Measurements from ENCODE around the gene GUCY1A1. TPM values are rescaled to one million over a fixed set of nuclear protein-coding genes. Genes with fewer than 3 reads are reported as not detected.
A peak's percentile ranks its signal among the peaks of the same experiment; 100 is the strongest.

The GUCY1A1 gene
- total and polyA plus RNA-seq, 2 donors (not counting 1 experiment from before 2014, with no cell fraction given), result 8.1 to 10.7 TPM

DNA sequence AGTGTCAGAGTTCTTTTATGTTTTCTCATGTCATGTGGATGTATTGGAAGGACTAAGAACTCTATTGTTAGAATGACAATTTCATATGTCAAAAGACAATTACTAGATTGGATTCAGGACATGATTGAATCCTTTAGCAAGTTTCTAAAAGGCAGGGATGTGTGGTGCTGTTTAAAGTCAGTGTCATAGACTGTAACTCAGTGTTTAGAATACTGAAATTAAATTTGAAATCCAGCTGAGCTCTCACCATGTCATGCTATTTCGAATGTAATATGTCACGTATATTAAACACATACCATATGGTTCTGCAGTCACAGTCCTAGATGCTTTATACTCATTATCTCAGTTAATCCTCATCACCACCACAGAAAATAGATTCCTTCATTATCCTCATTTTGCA lies 100.0 kb downstream of the GUCY1A1 start:
- H3K27me3 ChIP-seq (ENCODE audit: control insufficient read depth, insufficient read depth, low read length), result no peaks in the 10 kb centered on the region
- TF ChIP-seq, protein P1, sequence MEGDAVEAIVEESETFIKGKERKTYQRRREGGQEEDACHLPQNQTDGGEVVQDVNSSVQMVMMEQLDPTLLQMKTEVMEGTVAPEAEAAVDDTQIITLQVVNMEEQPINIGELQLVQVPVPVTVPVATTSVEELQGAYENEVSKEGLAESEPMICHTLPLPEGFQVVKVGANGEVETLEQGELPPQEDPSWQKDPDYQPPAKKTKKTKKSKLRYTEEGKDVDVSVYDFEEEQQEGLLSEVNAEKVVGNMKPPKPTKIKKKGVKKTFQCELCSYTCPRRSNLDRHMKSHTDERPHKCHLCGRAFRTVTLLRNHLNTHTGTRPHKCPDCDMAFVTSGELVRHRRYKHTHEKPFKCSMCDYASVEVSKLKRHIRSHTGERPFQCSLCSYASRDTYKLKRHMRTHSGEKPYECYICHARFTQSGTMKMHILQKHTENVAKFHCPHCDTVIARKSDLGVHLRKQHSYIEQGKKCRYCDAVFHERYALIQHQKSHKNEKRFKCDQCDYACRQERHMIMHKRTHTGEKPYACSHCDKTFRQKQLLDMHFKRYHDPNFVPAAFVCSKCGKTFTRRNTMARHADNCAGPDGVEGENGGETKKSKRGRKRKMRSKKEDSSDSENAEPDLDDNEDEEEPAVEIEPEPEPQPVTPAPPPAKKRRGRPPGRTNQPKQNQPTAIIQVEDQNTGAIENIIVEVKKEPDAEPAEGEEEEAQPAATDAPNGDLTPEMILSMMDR (conservative IDR thresholded peaks at IDR 0.05 in 1 of 2, IDR thresholded peaks at IDR 0.05 in 1 of 2; ENCODE audit: low read depth in 1 of 2, low read length in 2 of 2), result no peak
- TF ChIP-seq EZH2 (IDR thresholded peaks at IDR 0.05; ENCODE audit: low read length, missing control alignments), result no peak
- no peak overlapping the region for H3K4me3 ChIP-seq (replicated peaks in 1 of 4; ENCODE audit: control extremely low read depth in 1 of 4, insufficient read depth in 1 of 4, low read depth in 3 of 4, low read length in 4 of 4)
- H3K4me1 ChIP-seq (ENCODE audit: control insufficient read depth, extremely low read depth, insufficient read depth, low read length), result no peaks in the 10 kb centered on the region
- H3K36me3 ChIP-seq (ENCODE audit: control insufficient read depth, insufficient read depth, low read length), result no peaks in the 10 kb centered on the region
- DNase-seq (ENCODE audit: low read depth in 2 of 2), result no peak
- no peaks in the 10 kb centered on the region for H4K20me1 ChIP-seq (ENCODE audit: control insufficient read depth, extremely low read depth, insufficient read depth, low read length)
- H3K9me3 ChIP-seq (ENCODE audit: control insufficient read depth, insufficient read depth, low read depth, low read length), result no peaks in the 10 kb centered on the region
- no peak overlapping the region for H3K9ac ChIP-seq (ENCODE audit: insufficient read depth, low read length)
- no peak overlapping the region for H2AFZ ChIP-seq (ENCODE audit: low read length)
- no peak overlapping the region for H3K4me2 ChIP-seq (ENCODE audit: extremely low read depth, insufficient read depth, low read length)
- no peaks in the 10 kb centered on the region for H3K79me2 ChIP-seq (ENCODE audit: control insufficient read depth, insufficient read depth, low read length)
- no peak overlapping the region for H3K27ac ChIP-seq (ENCODE audit: insufficient read depth, low read length)

DNA sequence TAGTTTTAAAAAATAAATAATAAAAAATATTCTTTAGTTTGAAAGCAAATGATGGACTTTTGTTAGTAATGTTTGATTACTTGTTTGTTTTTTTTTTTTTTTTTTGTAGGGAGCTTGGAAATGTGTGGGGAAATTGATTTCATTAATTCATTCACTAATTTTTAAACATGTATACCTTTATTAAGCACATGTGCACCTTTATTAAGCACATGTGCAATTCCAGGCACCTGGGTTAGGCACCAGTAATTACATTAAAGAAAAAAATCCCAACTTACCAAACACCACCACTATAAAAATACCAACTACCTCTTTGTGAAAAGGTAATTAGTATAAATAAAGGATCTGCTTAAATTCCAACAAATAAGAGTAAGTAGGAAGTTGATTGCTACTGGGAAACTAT lies 101.7 kb downstream of the GUCY1A1 start:
- Histone ChIP-seq H3K36me3 (ENCODE audit: control insufficient read depth, insufficient read depth, low read length) (no peaks in the 10 kb centered on the region), H4K20me1 (ENCODE audit: control insufficient read depth, extremely low read depth, insufficient read depth, low read length) (no peaks in the 10 kb centered on the region), H3K4me3 (replicated peaks in 1 of 4; ENCODE audit: control extremely low read depth in 1 of 4, insufficient read depth in 1 of 4, low read depth in 3 of 4, low read length in 4 of 4) (no peak overlapping the region), H2AFZ (ENCODE audit: low read length) (no peak overlapping the region), H3K4me2 (ENCODE audit: extremely low read depth, insufficient read depth, low read length) (no peak overlapping the region), H3K9ac (ENCODE audit: insufficient read depth, low read length) (no peak overlapping the region), H3K9me3 (ENCODE audit: control insufficient read depth, insufficient read depth, low read depth, low read length) (no peaks in the 10 kb centered on the region), H3K27ac (ENCODE audit: insufficient read depth, low read length) (no peak overlapping the region), H3K4me1 (ENCODE audit: control insufficient read depth, extremely low read depth, insufficient read depth, low read length) (no peaks in the 10 kb centered on the region), H3K79me2 (ENCODE audit: control insufficient read depth, insufficient read depth, low read length) (no peaks in the 10 kb centered on the region), H3K27me3 (ENCODE audit: control insufficient read depth, insufficient read depth, low read length) (no peaks in the 10 kb centered on the region)
- TF ChIP-seq EZH2 (IDR thresholded peaks at IDR 0.05; ENCODE audit: low read length, missing control alignments), result no peak
- TF ChIP-seq, protein P1 (conservative IDR thresholded peaks at IDR 0.05 in 1 of 2, IDR thresholded peaks at IDR 0.05 in 1 of 2; ENCODE audit: low read depth in 1 of 2, low read length in 2 of 2), result no peak
- DNase-seq (ENCODE audit: low read depth in 2 of 2), result no peak

DNA sequence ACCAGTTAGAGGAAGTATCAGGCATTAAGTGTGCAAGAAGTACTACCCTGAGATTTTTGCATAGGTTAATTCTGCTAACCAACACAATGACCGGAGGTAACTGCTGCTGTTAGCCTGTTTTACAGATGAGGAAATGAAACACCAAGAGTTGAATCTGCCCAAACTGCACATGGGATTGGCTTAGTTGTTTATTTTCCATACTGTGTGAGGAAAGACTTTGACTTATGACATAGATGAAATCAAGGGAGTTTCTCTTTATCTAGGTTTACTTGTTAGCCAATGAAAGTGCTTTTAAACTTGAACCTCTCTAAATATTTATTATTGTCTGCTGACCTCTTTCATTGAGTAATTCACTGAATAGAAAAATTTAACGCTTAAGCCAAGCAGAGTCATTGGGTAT lies 102.4 kb downstream of the GUCY1A1 start:
- TF ChIP-seq, protein P1 (conservative IDR thresholded peaks at IDR 0.05 in 1 of 2, IDR thresholded peaks at IDR 0.05 in 1 of 2; ENCODE audit: low read depth in 1 of 2, low read length in 2 of 2), result no peak
- no peak for TF ChIP-seq EZH2 (IDR thresholded peaks at IDR 0.05; ENCODE audit: low read length, missing control alignments)
- Histone ChIP-seq H4K20me1 (ENCODE audit: control insufficient read depth, extremely low read depth, insufficient read depth, low read length) (no peaks in the 10 kb centered on the region), H3K9ac (ENCODE audit: insufficient read depth, low read length) (no peak overlapping the region), H3K4me2 (ENCODE audit: extremely low read depth, insufficient read depth, low read length) (no peak overlapping the region), H3K79me2 (ENCODE audit: control insufficient read depth, insufficient read depth, low read length) (no peaks in the 10 kb centered on the region), H3K27me3 (ENCODE audit: control insufficient read depth, insufficient read depth, low read length) (no peaks in the 10 kb centered on the region), H3K9me3 (ENCODE audit: control insufficient read depth, insufficient read depth, low read depth, low read length) (no peaks in the 10 kb centered on the region), H3K4me1 (ENCODE audit: control insufficient read depth, extremely low read depth, insufficient read depth, low read length) (no peaks in the 10 kb centered on the region), H3K27ac (ENCODE audit: insufficient read depth, low read length) (no peak overlapping the region), H3K36me3 (ENCODE audit: control insufficient read depth, insufficient read depth, low read length) (no peaks in the 10 kb centered on the region), H3K4me3 (replicated peaks in 1 of 4; ENCODE audit: control extremely low read depth in 1 of 4, insufficient read depth in 1 of 4, low read depth in 3 of 4, low read length in 4 of 4) (no peak overlapping the region), H2AFZ (ENCODE audit: low read length) (no peak overlapping the region)
- DNase-seq (ENCODE audit: low read depth in 2 of 2), result peak in 1 of 2 donors; percentile 89

Data from fibroblast of lung (primary cell).